Stimulated activated CD4-positive, alpha-beta T cell treated with anti-CD3 and anti-CD28 coated beads, Interleukin-15, amount 100 ng/mL, for 24 hours (primary cell): ENCODE measurements around the gene MS4A5.

ENCODE experiments used
- DNase-seq: peaks from one replicate; pipeline ENCODE4 v3.0.0-alpha.2; 2020

The MS4A5 gene

GRCh38 chr11:60485987-60486386 is 56.6 kb downstream of the MS4A5 start:
- peak; percentile 23 for DNase-seq

- no peak for DNase-seq
Observed at GRCh38 chr11:60492488-60493009, 63.2 kb downstream of the MS4A5 start, which contains the start of gene MS4A12. Gene MS4A12 (plus strand): TSS chr11:60492778. CDS start chr11:60497319, 4,541 bp downstream.

- no peak for DNase-seq
Observed at GRCh38 chr11:60493454-60493853, 64.1 kb downstream of the MS4A5 start.
